Activated CD8-positive, alpha-beta memory T cell treated with anti-CD3 and anti-CD28 coated beads for 48 hours (primary cell): ENCODE data around the gene GALNT4.

ENCODE experiments used
- DNase-seq, 3 experiments: peaks; one replicate each; pipeline ENCODE4 v3.0.0-alpha.2; 2020; ENCODE audit warnings: low read depth in 2 of 3, low spot score in 2 of 3

Gene GALNT4

DNA sequence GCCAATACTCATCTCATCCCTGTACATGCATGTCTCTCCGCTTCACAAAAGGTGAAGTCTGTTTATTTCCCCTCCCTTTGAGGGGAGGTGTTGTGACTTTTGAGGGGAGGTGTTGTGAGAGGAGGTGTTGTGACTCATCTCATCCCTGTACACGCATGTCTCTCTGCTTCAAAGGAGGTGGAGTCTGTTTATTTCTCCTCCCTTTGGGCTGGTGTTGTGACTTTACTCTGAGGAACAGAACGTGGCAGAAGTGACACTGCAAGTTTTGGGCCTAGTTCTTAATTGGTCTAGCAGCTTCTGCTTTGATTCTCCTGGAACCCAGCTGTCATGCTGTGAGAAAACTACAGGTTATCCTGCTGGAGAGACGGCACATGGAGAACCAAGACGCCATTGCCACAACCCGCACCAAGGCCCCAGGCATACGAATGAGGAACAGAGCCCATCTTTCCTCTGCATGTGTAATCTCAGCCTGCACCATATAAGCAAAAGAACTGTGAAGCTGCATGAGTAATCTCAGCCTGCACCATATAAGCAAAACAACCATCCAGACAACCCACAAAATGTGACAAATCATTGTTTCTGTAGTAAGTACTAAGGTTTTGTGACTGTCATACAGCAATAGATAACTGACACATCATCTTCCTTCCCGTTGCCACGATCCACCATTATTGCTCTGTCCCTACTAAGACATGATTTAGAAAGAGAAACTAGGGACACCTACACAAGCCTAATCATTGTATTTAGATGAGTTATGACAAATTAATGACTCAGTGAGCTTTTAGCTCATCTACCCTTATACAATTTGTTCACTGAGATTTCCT is 30.0 kb downstream of the GALNT4 start:
- peak in 2 of 3 experiments; percentile 7 to 18 for DNase-seq

GRCh38 chr12:89493670-89494302 is 30.8 kb downstream of the GALNT4 start:
- no peak for DNase-seq

GRCh38 chr12:89492883-89493282 is 31.7 kb downstream of the GALNT4 start:
- DNase-seq = no peak

- DNase-seq = no peak
Observed at GRCh38 chr12:89490922-89491321, 33.7 kb downstream of the GALNT4 start.

GRCh38 chr12:89486264-89486663 is 38.3 kb downstream of the GALNT4 start:
- no peak for DNase-seq

DNA sequence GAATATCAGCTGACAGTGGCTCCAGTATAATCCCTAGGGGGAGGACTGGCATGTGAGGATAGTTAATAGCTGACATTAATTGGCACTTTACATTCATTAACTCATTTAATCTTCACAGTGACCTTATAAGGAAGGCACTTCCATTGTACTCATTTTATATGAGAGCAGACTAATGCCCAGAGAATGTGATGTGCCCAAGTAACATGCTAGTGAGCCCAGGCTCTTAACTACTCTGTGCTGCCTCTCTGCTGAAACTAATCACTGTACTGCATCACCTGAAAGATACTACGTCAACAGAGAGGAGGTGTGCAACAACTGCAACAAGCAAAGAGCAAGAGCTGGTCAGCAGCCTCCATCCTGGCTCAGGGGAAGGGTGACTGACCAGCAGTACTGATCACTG is 40.1 kb downstream of the GALNT4 start:
- DNase-seq = no peak

DNA sequence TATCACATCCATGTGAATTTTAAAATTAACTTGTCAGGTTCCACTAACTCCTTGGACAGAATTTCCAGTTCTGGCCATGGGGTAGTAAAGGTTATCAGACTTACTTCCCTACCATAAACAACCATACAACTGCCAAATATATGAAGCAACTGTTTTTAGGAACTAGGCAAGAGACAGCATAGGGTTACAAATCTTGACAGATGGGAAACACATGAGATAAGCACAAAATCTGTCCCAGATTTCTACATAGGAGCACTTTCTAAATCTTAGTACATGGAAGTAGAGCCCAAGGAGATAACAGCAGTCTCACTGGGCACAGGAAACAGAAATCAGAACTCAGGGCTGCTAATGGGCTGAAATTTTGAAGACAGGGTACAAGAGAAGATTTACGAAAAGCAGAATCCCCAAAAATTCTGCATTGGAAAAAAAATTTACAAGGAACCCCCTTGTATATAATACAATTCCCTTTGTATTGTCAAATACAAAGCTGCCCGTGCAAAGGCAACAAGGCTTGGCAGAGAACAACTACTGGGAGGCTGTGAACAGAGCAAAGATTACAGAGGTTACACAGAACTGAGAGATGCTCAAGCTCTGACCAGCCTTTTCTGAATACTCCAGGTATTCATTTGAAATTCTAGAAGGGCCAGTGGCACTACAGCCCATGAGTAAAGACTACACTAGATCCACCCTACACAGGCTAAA is 43.2 kb downstream of the GALNT4 start:
- no peak for DNase-seq

DNA sequence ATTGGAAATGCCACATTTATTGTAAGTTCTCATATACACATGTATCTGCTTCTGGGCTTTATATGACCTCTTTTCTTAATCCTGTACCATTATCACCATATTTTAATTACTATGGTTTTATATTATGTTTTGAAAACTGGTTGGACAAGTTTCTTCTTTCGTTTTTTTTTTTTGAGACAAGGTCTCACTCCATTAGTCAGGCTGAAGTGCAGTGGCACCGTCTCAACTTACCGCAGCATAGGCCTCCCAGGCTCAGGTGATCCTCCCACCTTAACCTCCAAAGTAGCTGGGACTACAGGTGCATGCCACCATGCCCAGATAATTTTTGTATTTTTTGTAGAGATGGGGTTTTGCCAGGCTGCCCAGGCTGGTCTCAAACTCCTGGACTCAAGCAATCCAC is 44.6 kb downstream of the GALNT4 start:
- DNase-seq = no peak

- no peak for DNase-seq
Observed at GRCh38 chr12:89477633-89478279, 46.8 kb downstream of the GALNT4 start.

GRCh38 chr12:89476904-89477595 is 47.5 kb downstream of the GALNT4 start:
- DNase-seq = no peak

DNA sequence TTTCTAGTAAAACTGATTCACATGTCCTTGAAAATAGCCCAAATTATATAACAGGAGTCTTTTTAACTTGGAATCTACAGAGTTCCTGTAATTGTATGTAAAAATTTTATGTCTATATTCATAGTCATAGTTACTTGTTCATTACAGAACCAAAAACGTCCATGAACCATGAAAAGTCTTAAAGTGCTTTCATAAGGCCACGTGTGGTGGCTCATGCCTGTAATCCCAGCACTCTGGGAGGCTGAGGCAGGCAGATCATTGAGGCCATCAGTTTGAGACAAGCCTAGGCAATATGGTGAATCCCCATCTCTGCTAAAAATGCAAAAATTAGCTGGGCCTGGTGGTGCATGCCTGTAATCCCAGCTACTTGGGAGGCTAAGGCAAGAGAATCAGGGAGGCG is 48.4 kb downstream of the GALNT4 start:
- no peak for DNase-seq

- no peak for DNase-seq
Observed at GRCh38 chr12:89475203-89475990, 49.2 kb downstream of the GALNT4 start.

DNA sequence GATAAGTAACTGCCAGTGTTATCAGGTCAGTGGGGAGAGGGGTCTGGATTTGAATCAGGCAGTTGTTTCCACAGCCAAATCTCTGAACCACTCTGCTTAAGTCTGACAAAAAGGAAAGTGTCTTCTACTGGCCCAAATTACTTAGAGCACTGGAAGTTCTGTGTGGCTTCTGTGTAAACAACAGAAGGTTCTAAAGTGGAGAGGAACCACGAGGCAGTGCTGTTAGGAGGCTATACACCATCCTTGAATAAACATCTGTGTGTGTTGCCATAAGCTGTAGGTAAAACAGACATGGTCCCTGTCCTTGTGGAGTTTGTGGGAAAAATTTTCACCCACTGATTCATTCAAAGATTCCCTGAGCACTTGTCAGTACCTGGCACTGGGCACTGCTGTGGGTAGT is 50.0 kb downstream of the GALNT4 start:
- DNase-seq = no peak
